Breast epithelium (tissue), 4 donors: ENCODE data around the gene SPTAN1. TPM values are rescaled to one million over a fixed set of nuclear protein-coding genes. Genes with fewer than 3 reads are reported as not detected.

ENCODE experiments used
- DNase-seq, 2 donors: peaks; one replicate each; pipeline ENCODE4 v3.0.0-alpha.2; 2019; ENCODE audit warnings: low spot score in 2 of 2
- H3K27ac ChIP-seq, 2 donors: fragments of 200-600 bp; sonication (generic) in 1 of 2; one replicate each; pipeline ENCODE4 v1.5.1; 2016 to 2019; ENCODE audit warnings: mild to moderate bottlenecking in 1 of 2
- H3K27me3 ChIP-seq, 2 donors: fragments of 200-600 bp; sonication (generic) in 1 of 2; one replicate each; pipeline versions ENCODE4 v1.5.1 to v1.6.0; 2017 to 2019; ENCODE audit warnings: control low read depth in 1 of 2, mild to moderate bottlenecking in 1 of 2
- H3K36me3 ChIP-seq: fragments of 200-600 bp; one replicate; pipeline ENCODE4 v1.5.1; 2019
- H3K4me1 ChIP-seq, 2 donors: fragments of 200-600 bp; sonication (generic); one replicate each; pipeline ENCODE4 v1.5.1; 2016 to 2019; ENCODE audit warnings: control low read depth in 1 of 2
- H3K4me3 ChIP-seq, 3 donors: fragments of 200-600 bp; sonication (generic); 1 replicate in 2 of 3; 2 replicates in 1 of 3; pipeline ENCODE4 v1.5.1; 2016 to 2019; ENCODE audit warnings: mild to moderate bottlenecking in 3 of 3, moderate library complexity in 2 of 3
- H3K9me3 ChIP-seq, 2 donors: fragments of 200-600 bp; sonication (generic) in 1 of 2; one replicate each; pipeline ENCODE4 v1.5.1; 2016 to 2019; ENCODE audit warnings: control low read depth in 1 of 2
- POLR2A ChIP-seq: fragments of 450-650 bp; IDR thresholded peaks from one replicate; pipeline ENCODE4 v1.6.1; 2016; ENCODE audit warnings: antibody characterized with exemption, mild to moderate bottlenecking, moderate library complexity
- POLR2AphosphoS5 ChIP-seq, 3 donors: sonication (generic); formaldehyde crosslinking; IDR thresholded peaks; one replicate each; pipeline ENCODE4 v1.6.1; 2017; ENCODE audit warnings: antibody characterized with exemption in 3 of 3
- intact Hi-C: fragments of 100-400 bp; cut with DNase I; formaldehyde crosslinking; loops from one replicate; pipeline ENCODE4 v1.15.1; 2023; ENCODE audit warnings: low total_unique reads
- total RNA-seq, 3 donors: library from RNA; depleted of rRNA; stranded (reverse); fragments of >200 nt; gene quantifications; one replicate each; pipeline ENCODE4 v1.1.0, GENCODE V29; 2016
- TF ChIP-seq, protein P1 (sequence below), 3 donors: fragments of 450-650 bp; IDR thresholded peaks; one replicate each; pipeline ENCODE4 v1.5.1; 2016 to 2017; ENCODE audit warnings: antibody characterized with exemption in 3 of 3, mild to moderate bottlenecking in 3 of 3, moderate library complexity in 3 of 3

Gene SPTAN1
- total RNA-seq, 3 donors from 2014 or later, result 217 to 264 (median 254) TPM

DNA sequence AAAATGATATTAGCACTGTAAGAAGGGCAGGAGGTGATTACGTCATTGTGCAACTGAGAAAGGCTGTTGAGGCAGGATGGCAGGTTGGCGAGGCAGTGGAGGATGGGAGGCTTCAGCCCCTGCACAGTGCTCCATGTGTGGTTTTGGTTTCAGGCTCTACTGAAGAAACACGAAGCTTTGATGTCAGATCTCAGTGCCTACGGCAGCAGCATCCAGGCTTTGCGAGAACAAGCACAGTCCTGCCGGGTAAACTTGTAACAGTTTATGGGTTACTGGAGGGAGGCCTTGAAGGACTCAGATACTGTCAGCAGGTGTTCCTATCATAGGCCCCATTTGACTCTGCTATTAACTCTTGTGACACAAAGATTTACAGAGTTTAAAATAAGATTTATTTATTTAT lies 35.1 kb downstream of the SPTAN1 start:
- H3K4me3 ChIP-seq, result no peak overlapping the region
- H3K36me3 ChIP-seq, result peaks cover 21% of the 10 kb centered on the region
- no peaks in the 10 kb centered on the region for H3K9me3 ChIP-seq
- H3K4me1 ChIP-seq, result no peaks in the 10 kb centered on the region
- no peaks in the 10 kb centered on the region for H3K27me3 ChIP-seq
- TF ChIP-seq, protein P1, sequence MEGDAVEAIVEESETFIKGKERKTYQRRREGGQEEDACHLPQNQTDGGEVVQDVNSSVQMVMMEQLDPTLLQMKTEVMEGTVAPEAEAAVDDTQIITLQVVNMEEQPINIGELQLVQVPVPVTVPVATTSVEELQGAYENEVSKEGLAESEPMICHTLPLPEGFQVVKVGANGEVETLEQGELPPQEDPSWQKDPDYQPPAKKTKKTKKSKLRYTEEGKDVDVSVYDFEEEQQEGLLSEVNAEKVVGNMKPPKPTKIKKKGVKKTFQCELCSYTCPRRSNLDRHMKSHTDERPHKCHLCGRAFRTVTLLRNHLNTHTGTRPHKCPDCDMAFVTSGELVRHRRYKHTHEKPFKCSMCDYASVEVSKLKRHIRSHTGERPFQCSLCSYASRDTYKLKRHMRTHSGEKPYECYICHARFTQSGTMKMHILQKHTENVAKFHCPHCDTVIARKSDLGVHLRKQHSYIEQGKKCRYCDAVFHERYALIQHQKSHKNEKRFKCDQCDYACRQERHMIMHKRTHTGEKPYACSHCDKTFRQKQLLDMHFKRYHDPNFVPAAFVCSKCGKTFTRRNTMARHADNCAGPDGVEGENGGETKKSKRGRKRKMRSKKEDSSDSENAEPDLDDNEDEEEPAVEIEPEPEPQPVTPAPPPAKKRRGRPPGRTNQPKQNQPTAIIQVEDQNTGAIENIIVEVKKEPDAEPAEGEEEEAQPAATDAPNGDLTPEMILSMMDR (IDR thresholded peaks at IDR 0.05), result no peak
- no peak for TF ChIP-seq POLR2AphosphoS5 (IDR thresholded peaks at IDR 0.05)
- TF ChIP-seq POLR2A, result no peak
- intact Hi-C loops, result no loop called here
- no peak overlapping the region for H3K27ac ChIP-seq
- no peak for DNase-seq

DNA sequence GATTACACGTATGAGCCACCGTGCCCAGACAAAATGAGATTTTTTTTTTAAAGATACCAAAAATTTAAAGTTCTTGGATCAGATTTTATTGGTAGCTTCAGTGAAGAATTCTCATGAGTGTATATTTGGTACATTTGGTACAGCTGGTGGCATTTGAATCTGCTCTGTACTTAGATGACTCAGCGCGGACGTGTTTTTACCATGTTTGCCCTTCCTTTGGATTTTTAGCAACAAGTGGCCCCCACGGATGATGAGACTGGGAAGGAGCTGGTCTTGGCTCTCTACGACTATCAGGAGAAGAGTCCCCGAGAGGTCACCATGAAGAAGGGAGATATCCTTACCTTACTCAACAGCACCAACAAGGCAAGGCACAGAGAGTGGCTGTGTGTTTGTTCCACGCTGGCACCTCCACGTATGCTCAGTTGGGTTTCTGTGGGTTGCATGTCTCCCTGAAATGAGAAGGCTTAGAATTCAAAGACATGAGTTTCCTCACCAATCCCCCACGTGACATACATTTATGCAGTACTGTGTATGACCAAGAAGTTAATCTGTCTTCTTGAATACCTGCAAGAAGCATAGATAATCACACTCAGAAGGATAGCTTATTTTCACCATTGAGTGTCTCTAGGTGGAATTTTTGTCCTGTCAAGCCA lies 36.3 kb downstream of the SPTAN1 start:
- DNase-seq, result no peak
- H3K27me3 ChIP-seq, result no peaks in the 10 kb centered on the region
- no peaks in the 10 kb centered on the region for H3K4me1 ChIP-seq
- peaks cover 16% of the 10 kb centered on the region for H3K36me3 ChIP-seq
- no peaks in the 10 kb centered on the region for H3K9me3 ChIP-seq
- TF ChIP-seq, protein P1 (IDR thresholded peaks at IDR 0.05), result no peak
- TF ChIP-seq POLR2AphosphoS5 (IDR thresholded peaks at IDR 0.05) (no peak), POLR2A (no peak)
- H3K27ac ChIP-seq, result no peak overlapping the region
- H3K4me3 ChIP-seq, result no peak overlapping the region
- intact Hi-C loops, result no loop called here

DNA sequence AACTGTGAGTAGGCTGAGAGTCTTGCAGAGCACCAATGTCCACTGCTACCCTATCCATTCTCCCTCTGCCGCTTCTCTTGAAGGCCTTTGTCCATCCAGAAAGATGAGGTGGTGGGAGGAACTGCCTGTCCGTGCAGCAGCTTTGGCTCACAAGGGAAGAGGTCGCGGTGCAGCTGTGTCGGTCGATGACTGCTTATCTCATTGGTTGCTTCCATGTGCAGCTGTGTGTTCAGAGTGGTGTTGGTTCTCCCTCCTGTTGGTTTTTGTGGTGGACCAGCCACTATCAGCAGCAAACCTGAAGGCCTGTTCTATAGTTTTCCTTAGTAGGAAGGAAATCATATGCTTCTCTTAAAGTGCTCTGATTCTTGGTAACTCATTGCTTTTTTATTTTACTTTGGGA lies 40.7 kb downstream of the SPTAN1 start:
- no peaks in the 10 kb centered on the region for H3K27me3 ChIP-seq
- H3K4me1 ChIP-seq, result no peaks in the 10 kb centered on the region
- H3K27ac ChIP-seq, result no peak overlapping the region
- H3K9me3 ChIP-seq, result no peaks in the 10 kb centered on the region
- peaks cover 16% of the 10 kb centered on the region for H3K36me3 ChIP-seq
- TF ChIP-seq POLR2AphosphoS5 (IDR thresholded peaks at IDR 0.05) (no peak), POLR2A (no peak)
- TF ChIP-seq, protein P1 (IDR thresholded peaks at IDR 0.05), result no peak
- DNase-seq, result no peak
- intact Hi-C loops, result no loop called here
- no peak overlapping the region for H3K4me3 ChIP-seq

DNA sequence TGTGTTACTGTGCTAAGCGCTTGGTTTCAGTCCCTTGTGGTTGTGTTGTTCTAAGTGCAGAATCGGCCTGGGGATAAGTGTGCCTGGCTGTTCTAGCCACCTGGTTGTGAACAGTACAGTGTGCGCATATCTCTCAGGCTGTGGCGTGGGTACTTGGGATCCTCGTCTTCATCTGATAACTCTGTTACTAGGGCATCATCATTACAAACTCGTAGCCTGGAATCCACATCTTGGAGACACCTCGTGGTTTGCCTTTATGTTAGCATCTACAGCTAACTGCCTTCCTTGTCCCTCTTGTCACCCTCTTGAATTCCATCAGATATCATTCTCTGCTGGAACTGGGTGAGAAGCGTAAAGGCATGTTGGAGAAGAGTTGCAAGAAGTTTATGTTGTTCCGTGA lies 41.5 kb downstream of the SPTAN1 start:
- H3K4me3 ChIP-seq, result no peak overlapping the region
- intact Hi-C loops, result no loop called here
- H3K9me3 ChIP-seq, result no peaks in the 10 kb centered on the region
- no peak overlapping the region for H3K27ac ChIP-seq
- TF ChIP-seq, protein P1 (IDR thresholded peaks at IDR 0.05), result no peak
- TF ChIP-seq POLR2AphosphoS5 (IDR thresholded peaks at IDR 0.05) (no peak), POLR2A (no peak)
- no peaks in the 10 kb centered on the region for H3K4me1 ChIP-seq
- H3K27me3 ChIP-seq, result no peaks in the 10 kb centered on the region
- peaks cover 16% of the 10 kb centered on the region for H3K36me3 ChIP-seq
- no peak for DNase-seq

DNA sequence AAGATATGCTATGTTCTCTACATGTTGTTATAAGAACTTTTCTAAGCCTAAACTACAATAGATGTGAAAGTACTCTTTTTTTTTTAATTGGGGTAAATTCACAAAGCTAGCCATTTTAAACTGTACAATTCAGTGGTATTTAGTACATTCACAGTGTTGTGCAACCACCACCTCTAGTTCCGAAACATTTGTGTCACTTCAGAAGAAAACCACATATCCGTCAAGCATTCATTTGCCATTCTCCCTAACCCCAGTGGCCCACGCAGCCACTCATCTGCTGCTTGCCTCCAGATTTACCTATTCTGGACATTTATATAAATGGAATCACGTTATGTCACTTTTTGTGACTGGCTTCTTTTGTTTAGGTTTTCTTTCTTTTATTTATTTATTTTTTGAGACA lies 43.1 kb downstream of the SPTAN1 start:
- H3K27me3 ChIP-seq, result no peaks in the 10 kb centered on the region
- H3K36me3 ChIP-seq, result peaks cover 16% of the 10 kb centered on the region
- TF ChIP-seq, protein P1 (IDR thresholded peaks at IDR 0.05), result no peak
- TF ChIP-seq POLR2AphosphoS5 (IDR thresholded peaks at IDR 0.05) (no peak), POLR2A (no peak)
- no peak overlapping the region for H3K4me3 ChIP-seq
- H3K4me1 ChIP-seq, result no peaks in the 10 kb centered on the region
- no peak for DNase-seq
- intact Hi-C loops, result no loop called here
- H3K9me3 ChIP-seq, result no peaks in the 10 kb centered on the region
- H3K27ac ChIP-seq, result no peak overlapping the region
